ENCODE results near the gene SNTA1.

- TF ChIP-seq CTCF (IDR thresholded peaks at IDR 0.05; ENCODE audit: insufficient read depth, low read depth, low read length), result no peak
- no peak for TF ChIP-seq EZH2 (IDR thresholded peaks at IDR 0.05; ENCODE audit: insufficient read depth, low read length)
Observed at GRCh38 chr20:33423141-33423834, 20.3 kb downstream of the SNTA1 start.

All from astrocyte (in vitro differentiated cells and primary cell).